GM12892 (cell line): ENCODE data around the gene LSM3.

Experiments
- POLR2A ChIP-seq: IDR thresholded peaks from 2 replicates; pipeline ENCODE4 v1.6.1; 2011; ENCODE audit warnings: low read depth, low read length, control low read depth
- POLR2AphosphoS5 ChIP-seq: IDR thresholded peaks from 2 replicates; pipeline ENCODE4 v1.6.1; 2011; ENCODE audit warnings: low read depth, low read length, control low read depth
- TAF1 ChIP-seq: IDR thresholded peaks from 2 replicates; pipeline ENCODE4 v1.6.1; 2011; ENCODE audit warnings: low read depth, mild to moderate bottlenecking, control low read depth, low read length, borderline replicate concordance

- TF ChIP-seq POLR2A: no peak
- no peak for TF ChIP-seq TAF1
- TF ChIP-seq POLR2AphosphoS5: no peak
These were observed 36.1 kb downstream of the LSM3 start for GRCh38 chr3:14214764-14215163.
